Activated CD4-positive, CD25-positive, alpha-beta regulatory T cell (primary cell): ENCODE data around the gene CDH20.

Experiments used
- DNase-seq, 4 experiments: peaks; one replicate each; lab custom pipeline; 2025; lab: John Stamatoyannopoulos, UW

Gene CDH20

GRCh38 chr18:61575419-61575818 is 242.2 kb downstream of the CDH20 start:
- no peak for DNase-seq

GRCh38 chr18:61578846-61579245 is 245.6 kb downstream of the CDH20 start:
- no peak for DNase-seq

- no peak for DNase-seq
Measured at GRCh38 chr18:61579581-61579980, 246.4 kb downstream of the CDH20 start.

- no peak for DNase-seq
Measured at GRCh38 chr18:61580046-61580445, 246.8 kb downstream of the CDH20 start.

- peak; percentile 5 to 30 (median 16) for DNase-seq
Measured at GRCh38 chr18:61581578-61582201, 248.5 kb downstream of the CDH20 start.

- DNase-seq, result no peak
Measured at GRCh38 chr18:61582202-61582710, 249.0 kb downstream of the CDH20 start.

GRCh38 chr18:61583548-61583947 is 250.3 kb downstream of the CDH20 start:
- DNase-seq, result no peak

- DNase-seq, result no peak
Measured at GRCh38 chr18:61587865-61588264, 254.6 kb downstream of the CDH20 start.

GRCh38 chr18:61589053-61589723 is 256.0 kb downstream of the CDH20 start:
- DNase-seq, result no peak

GRCh38 chr18:61589724-61590065 is 256.5 kb downstream of the CDH20 start:
- DNase-seq, result no peak

- DNase-seq, result no peak
Measured at GRCh38 chr18:61591253-61591652, 258.0 kb downstream of the CDH20 start.

- DNase-seq, result no peak
Measured at GRCh38 chr18:61595615-61596251, 262.5 kb downstream of the CDH20 start.

GRCh38 chr18:61596296-61596695 is 263.1 kb downstream of the CDH20 start:
- no peak for DNase-seq

- no peak for DNase-seq
Measured at GRCh38 chr18:61597316-61597715, 264.1 kb downstream of the CDH20 start.

GRCh38 chr18:61600422-61600821 is 267.2 kb downstream of the CDH20 start:
- no peak for DNase-seq

- DNase-seq, result no peak
Measured at GRCh38 chr18:61602836-61603235, 269.6 kb downstream of the CDH20 start.
